Breast epithelium (tissue), 4 donors: ENCODE results near the gene TRIP6. TPM values are rescaled to one million over a fixed set of nuclear protein-coding genes. Genes with fewer than 3 reads are reported as not detected.

Experiments
- DNase-seq, 2 donors: peaks; one replicate each; pipeline ENCODE4 v3.0.0-alpha.2; 2019; ENCODE audit warnings: low spot score in 2 of 2
- H3K27ac ChIP-seq, 2 donors: fragments of 200-600 bp; sonication (generic) in 1 of 2; one replicate each; pipeline ENCODE4 v1.5.1; 2016 to 2019; ENCODE audit warnings: mild to moderate bottlenecking in 1 of 2
- H3K27me3 ChIP-seq, 2 donors: fragments of 200-600 bp; sonication (generic) in 1 of 2; one replicate each; pipeline versions ENCODE4 v1.5.1 to v1.6.0; 2017 to 2019; ENCODE audit warnings: control low read depth in 1 of 2, mild to moderate bottlenecking in 1 of 2
- H3K36me3 ChIP-seq: fragments of 200-600 bp; one replicate; pipeline ENCODE4 v1.5.1; 2019
- H3K4me1 ChIP-seq, 2 donors: fragments of 200-600 bp; sonication (generic); one replicate each; pipeline ENCODE4 v1.5.1; 2016 to 2019; ENCODE audit warnings: control low read depth in 1 of 2
- H3K4me3 ChIP-seq, 3 donors: fragments of 200-600 bp; sonication (generic); 1 replicate in 2 of 3; 2 replicates in 1 of 3; pipeline ENCODE4 v1.5.1; 2016 to 2019; ENCODE audit warnings: mild to moderate bottlenecking in 3 of 3, moderate library complexity in 2 of 3
- H3K9me3 ChIP-seq, 2 donors: fragments of 200-600 bp; sonication (generic) in 1 of 2; one replicate each; pipeline ENCODE4 v1.5.1; 2016 to 2019; ENCODE audit warnings: control low read depth in 1 of 2
- POLR2A ChIP-seq: fragments of 450-650 bp; IDR thresholded peaks from one replicate; pipeline ENCODE4 v1.6.1; 2016; ENCODE audit warnings: antibody characterized with exemption, mild to moderate bottlenecking, moderate library complexity
- POLR2AphosphoS5 ChIP-seq, 3 donors: sonication (generic); formaldehyde crosslinking; IDR thresholded peaks; one replicate each; pipeline ENCODE4 v1.6.1; 2017; ENCODE audit warnings: antibody characterized with exemption in 3 of 3
- intact Hi-C: fragments of 100-400 bp; cut with DNase I; formaldehyde crosslinking; loops from one replicate; pipeline ENCODE4 v1.15.1; 2023; ENCODE audit warnings: low total_unique reads
- total RNA-seq, 3 donors: library from RNA; depleted of rRNA; stranded (reverse); fragments of >200 nt; gene quantifications; one replicate each; pipeline ENCODE4 v1.1.0, GENCODE V29; 2016
- TF ChIP-seq, protein P1 (sequence below), 3 donors: fragments of 450-650 bp; IDR thresholded peaks; one replicate each; pipeline ENCODE4 v1.5.1; 2016 to 2017; ENCODE audit warnings: antibody characterized with exemption in 3 of 3, mild to moderate bottlenecking in 3 of 3, moderate library complexity in 3 of 3

TRIP6 gene
- total RNA-seq, 3 donors from 2014 or later: 45.3 to 62.8 (median 49.8) TPM

DNA sequence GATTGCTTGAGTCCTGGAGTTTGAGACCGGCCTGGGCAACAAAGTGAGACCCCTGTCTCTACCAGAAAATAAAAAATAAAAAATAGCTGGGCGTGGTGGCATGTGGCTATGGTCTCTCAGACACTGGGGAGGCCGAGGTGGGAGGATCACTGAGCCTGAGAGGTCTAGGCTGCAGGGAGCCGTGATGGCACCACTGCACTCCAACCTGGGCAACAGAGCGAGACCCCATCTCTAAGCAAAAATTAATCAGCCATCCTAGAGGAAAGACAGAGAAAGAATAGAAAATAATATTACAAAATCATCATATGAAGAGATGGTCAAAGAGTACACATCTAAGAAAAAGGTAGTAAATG lies 34.9 kb upstream of the TRIP6 start:
- no peak overlapping the region for H3K27ac ChIP-seq
- H3K27me3 ChIP-seq: no peaks in the 10 kb centered on the region
- intact Hi-C loops: no loop called here
- no peak for DNase-seq
- H3K36me3 ChIP-seq: no peaks in the 10 kb centered on the region
- H3K4me1 ChIP-seq: peaks cover 0 to 8% of the 10 kb centered on the region in 2 donors
- TF ChIP-seq POLR2A (no peak), POLR2AphosphoS5 (IDR thresholded peaks at IDR 0.05) (no peak)
- TF ChIP-seq, protein P1, sequence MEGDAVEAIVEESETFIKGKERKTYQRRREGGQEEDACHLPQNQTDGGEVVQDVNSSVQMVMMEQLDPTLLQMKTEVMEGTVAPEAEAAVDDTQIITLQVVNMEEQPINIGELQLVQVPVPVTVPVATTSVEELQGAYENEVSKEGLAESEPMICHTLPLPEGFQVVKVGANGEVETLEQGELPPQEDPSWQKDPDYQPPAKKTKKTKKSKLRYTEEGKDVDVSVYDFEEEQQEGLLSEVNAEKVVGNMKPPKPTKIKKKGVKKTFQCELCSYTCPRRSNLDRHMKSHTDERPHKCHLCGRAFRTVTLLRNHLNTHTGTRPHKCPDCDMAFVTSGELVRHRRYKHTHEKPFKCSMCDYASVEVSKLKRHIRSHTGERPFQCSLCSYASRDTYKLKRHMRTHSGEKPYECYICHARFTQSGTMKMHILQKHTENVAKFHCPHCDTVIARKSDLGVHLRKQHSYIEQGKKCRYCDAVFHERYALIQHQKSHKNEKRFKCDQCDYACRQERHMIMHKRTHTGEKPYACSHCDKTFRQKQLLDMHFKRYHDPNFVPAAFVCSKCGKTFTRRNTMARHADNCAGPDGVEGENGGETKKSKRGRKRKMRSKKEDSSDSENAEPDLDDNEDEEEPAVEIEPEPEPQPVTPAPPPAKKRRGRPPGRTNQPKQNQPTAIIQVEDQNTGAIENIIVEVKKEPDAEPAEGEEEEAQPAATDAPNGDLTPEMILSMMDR (IDR thresholded peaks at IDR 0.05): no peak
- H3K4me3 ChIP-seq: no peak overlapping the region
- H3K9me3 ChIP-seq: no peaks in the 10 kb centered on the region

DNA sequence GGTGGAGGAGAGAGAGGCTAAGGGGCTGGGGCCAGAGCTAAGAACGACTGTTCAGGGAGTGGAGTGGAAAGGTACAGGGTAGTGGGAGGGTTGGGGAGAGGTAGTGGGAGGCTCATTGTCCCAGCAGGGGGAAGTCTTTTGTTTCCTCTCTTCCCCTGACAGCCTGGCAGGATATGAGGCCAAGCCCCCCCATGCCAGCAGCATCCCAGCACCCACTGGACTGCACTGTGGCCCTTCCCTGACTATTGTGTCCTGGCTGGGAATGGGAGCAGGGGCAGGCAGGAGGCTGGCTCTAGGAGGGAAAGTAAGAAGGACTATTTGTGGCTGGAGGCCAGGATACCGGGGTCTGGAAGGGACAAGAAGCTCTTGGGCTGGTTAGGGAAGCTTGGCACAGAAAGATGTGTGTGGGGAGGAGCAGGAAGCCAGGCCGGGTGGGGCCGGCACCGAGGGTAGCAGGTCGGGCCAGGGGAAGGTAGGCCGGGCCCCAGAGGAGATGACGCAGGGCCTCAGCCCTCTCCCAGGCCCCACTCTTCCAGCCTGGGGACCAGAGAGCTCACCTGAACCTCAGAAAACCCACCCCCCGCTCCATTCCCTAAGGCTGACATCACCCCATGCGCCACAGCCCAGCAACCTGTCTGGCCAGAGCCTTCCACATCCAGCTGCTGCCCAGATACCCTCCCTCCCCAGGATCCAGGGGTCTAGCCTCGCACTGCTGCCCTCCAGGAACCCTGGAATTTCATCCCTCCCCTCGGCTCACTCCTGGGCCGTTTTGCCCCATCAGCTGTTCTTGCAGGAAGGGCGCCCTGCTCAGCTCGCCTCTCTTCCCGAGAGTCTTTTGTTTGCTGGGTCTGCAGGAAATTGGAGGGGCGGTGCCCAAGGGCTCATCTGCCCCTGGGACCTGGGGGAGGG lies 31.0 kb upstream of the TRIP6 start:
- Histone ChIP-seq H3K4me1 (peaks cover 0 to 8% of the 10 kb centered on the region in 2 donors), H3K36me3 (no peaks in the 10 kb centered on the region), H3K27me3 (no peaks in the 10 kb centered on the region), H3K4me3 (peak overlapping the region in 2 of 3 donors; percentile 52 to 62), H3K27ac (peak overlapping the region; percentile 92 to 93), H3K9me3 (no peaks in the 10 kb centered on the region)
- DNase-seq: peak in 1 of 2 donors; percentile 70
- intact Hi-C loops: no loop called here
- TF ChIP-seq POLR2AphosphoS5 (IDR thresholded peaks at IDR 0.05) (peak in 1 of 3 donors; percentile 9), POLR2A (no peak)
- TF ChIP-seq, protein P1 (IDR thresholded peaks at IDR 0.05): no peak

DNA sequence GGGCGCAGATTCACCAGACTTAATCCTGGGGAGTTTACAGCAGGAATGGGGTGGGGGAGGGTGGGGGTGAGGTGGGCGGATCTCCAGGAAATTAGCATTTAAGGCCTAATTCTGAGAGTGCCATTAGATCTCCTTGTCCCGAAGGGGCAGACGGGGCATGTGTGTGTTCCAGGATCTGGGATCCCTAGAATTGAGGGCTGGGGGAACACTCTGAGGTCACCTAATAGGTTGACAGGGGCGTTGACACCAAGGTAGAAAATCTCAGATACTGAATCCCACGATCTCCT lies 30.4 kb upstream of the TRIP6 start:
- Histone ChIP-seq H3K9me3 (no peaks in the 10 kb centered on the region), H3K36me3 (no peaks in the 10 kb centered on the region), H3K27ac (peak overlapping the region; percentile 92 to 93), H3K4me1 (peaks cover 0 to 8% of the 10 kb centered on the region in 2 donors), H3K4me3 (peak overlapping the region; percentile 32 to 62 (median 52)), H3K27me3 (no peaks in the 10 kb centered on the region)
- no peak for DNase-seq
- TF ChIP-seq, protein P1 (IDR thresholded peaks at IDR 0.05): no peak
- TF ChIP-seq POLR2AphosphoS5 (IDR thresholded peaks at IDR 0.05): no peak
- TF ChIP-seq POLR2A: no peak
- intact Hi-C loops: no loop called here

DNA sequence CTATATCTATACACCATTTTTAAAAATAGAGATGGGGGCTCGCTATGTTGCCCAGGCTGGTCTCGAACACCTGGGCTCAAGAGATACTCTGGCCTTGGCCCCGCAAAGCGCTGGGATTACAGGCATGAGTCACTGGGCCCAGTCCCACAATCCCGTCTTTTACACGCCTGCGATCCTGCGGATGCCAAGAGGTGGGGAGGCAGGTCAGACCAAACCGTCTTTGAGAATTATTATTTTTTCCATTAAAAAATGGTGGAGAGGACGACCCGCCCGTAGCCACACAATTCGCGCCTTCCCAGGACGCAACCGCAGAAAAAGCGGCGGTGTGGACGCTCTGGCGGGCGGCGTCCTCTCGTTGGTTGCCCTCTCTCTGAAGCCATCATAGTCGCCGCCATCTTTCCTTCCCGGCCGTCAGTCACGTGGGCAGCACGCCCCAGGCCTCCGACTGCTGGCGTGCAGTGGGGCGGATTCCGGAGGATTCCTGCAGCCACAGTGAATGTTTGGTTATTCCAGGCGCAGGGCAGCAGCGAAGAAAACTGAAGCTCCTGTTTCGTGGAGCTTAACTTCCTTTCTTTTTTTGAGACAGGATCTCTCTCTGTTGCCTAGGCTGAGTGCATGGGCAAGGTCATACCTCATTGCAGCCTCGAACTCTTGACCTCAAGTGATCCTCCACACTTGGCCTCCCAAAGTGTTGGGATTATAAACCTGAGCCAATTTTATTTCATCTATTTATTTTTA lies 29.9 kb upstream of the TRIP6 start:
- Histone ChIP-seq H3K9me3 (no peaks in the 10 kb centered on the region), H3K4me1 (peaks cover 0 to 8% of the 10 kb centered on the region in 2 donors), H3K4me3 (peak overlapping the region; percentile 32 to 62 (median 52)), H3K27me3 (no peaks in the 10 kb centered on the region), H3K36me3 (no peaks in the 10 kb centered on the region), H3K27ac (peak overlapping the region; percentile 92 to 93)
- DNase-seq: peak; percentile 91 to 94
- peak; percentile 73 to 81 (median 75) for TF ChIP-seq POLR2AphosphoS5 (IDR thresholded peaks at IDR 0.05)
- no peak for TF ChIP-seq POLR2A
- intact Hi-C loops: no loop called here

DNA sequence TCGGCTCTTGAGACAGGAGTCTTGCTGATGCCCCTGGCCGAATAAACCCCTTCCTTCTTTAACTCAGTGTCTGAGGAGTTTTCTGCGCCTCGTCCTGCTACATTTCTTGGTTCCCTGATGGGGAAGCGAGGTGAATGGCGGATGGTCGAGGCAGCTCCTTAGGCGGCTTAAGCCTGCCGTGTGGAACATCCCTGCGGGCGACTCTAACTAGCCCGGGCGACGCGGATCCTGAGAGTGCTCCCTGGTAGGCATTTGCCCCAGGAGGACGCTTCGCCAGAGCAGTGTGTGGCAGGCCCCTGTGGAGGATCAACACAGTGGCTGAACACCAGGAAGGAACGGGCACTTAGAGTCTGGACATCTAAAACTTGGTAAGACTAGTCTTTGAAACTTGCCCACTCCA lies 27.8 kb upstream of the TRIP6 start:
- intact Hi-C loops: no loop called here
- DNase-seq: no peak
- TF ChIP-seq, protein P1 (IDR thresholded peaks at IDR 0.05): no peak
- TF ChIP-seq POLR2A: no peak
- no peak for TF ChIP-seq POLR2AphosphoS5 (IDR thresholded peaks at IDR 0.05)
- Histone ChIP-seq H3K36me3 (no peaks in the 10 kb centered on the region), H3K4me3 (no peak overlapping the region), H3K9me3 (no peaks in the 10 kb centered on the region), H3K27ac (no peak overlapping the region), H3K4me1 (peaks cover 0 to 8% of the 10 kb centered on the region in 2 donors), H3K27me3 (no peaks in the 10 kb centered on the region)
